Endothelial cell of umbilical vein (primary cell): ENCODE measurements around the gene GPAM. TPM values are rescaled to one million over a fixed set of nuclear protein-coding genes. Genes with fewer than 3 reads are reported as not detected.

Experiments
- BruUV-seq: library from RNA; stranded (reverse); fragments of 400-500 nt; replicated peaks from 2 replicates; lab custom pipeline; 2021; lab: Mats Ljungman, UMichigan
- CTCF ChIA-PET: fragments of 300-600, 350-600 bp; sonication (Branson Sonifier 250); formaldehyde crosslinking; loops from one replicate; lab custom pipeline; 2021; ENCODE audit warnings: antibody characterized with exemption, inconsistent platforms; lab: Charles Lee
- POLR2A ChIA-PET: fragments of 300-600, 350-600 bp; sonication (Branson Sonifier 250); formaldehyde crosslinking; loops from one replicate; lab custom pipeline; 2021; ENCODE audit warnings: antibody characterized with exemption, inconsistent platforms; lab: Charles Lee
- DNase-seq: peaks from one replicate; pipeline ENCODE4 v3.0.0-alpha.2; 2011; ENCODE audit warnings: low read depth, low spot score
- FAIRE-seq: peaks from 2 replicates; lab custom pipeline; 2011; peaks lifted over from hg19 to GRCh38; lab: Jason Lieb, UNC
- H2AFZ ChIP-seq: 2 replicates; pipeline ENCODE4 v1.6.0; 2012; ENCODE audit warnings: low read depth, low read length, control low read depth, inconsistent platforms
- H3K27ac ChIP-seq: 2 replicates; pipeline ENCODE4 v1.5.1; 2011; ENCODE audit warnings: low read depth, mild to moderate bottlenecking, control low read depth, low read length, moderate library complexity; ENCODE audit not compliant: insufficient read depth
- H3K27me3 ChIP-seq, 2 experiments: 2 replicates each; pipeline versions ENCODE4 v1.6.0 to v1.6.1; 2011; ENCODE audit warnings: low read length in 2 of 2, mixed read lengths in 1 of 2; ENCODE audit not compliant: control insufficient read depth in 2 of 2, insufficient read depth in 2 of 2
- H3K36me3 ChIP-seq, 2 experiments: 2 replicates in 1 of 2; 3 replicates in 1 of 2; pipeline ENCODE4 v1.5.1; 2011; ENCODE audit warnings: low read length in 2 of 2, mild to moderate bottlenecking in 1 of 2, moderate library complexity in 1 of 2; ENCODE audit not compliant: control insufficient read depth in 2 of 2, insufficient read depth in 2 of 2; ENCODE audit errors: extremely low read depth in 1 of 2
- H3K4me1 ChIP-seq: 3 replicates; pipeline ENCODE4 v1.5.1; 2011; ENCODE audit warnings: mild to moderate bottlenecking, low read length; ENCODE audit not compliant: control insufficient read depth, insufficient read depth; ENCODE audit errors: extremely low read depth
- H3K4me2 ChIP-seq: 2 replicates; pipeline ENCODE4 v1.6.1; 2011; ENCODE audit warnings: low read length, control low read depth, mixed read lengths; ENCODE audit not compliant: insufficient read depth
- H3K4me3 ChIP-seq, 3 experiments: fragments of 200-600 bp in 1 of 3; sonication (generic), shearing (Covaris generic) in 1 of 3; replicated peaks in 1 of 3; 2 replicates each; pipeline ENCODE4 v1.5.1; 2011 to 2016; ENCODE audit warnings: control low read depth in 3 of 3, low read length in 3 of 3, mild to moderate bottlenecking in 2 of 3, inconsistent platforms in 1 of 3, low read depth in 1 of 3, moderate library complexity in 1 of 3; ENCODE audit not compliant: insufficient read depth in 1 of 3
- H3K79me2 ChIP-seq: 2 replicates; pipeline ENCODE4 v1.6.0; 2012; ENCODE audit warnings: low read length, inconsistent platforms; ENCODE audit not compliant: control insufficient read depth, insufficient read depth
- H3K9ac ChIP-seq: replicated peaks from 2 replicates; pipeline ENCODE3; 2011; ENCODE audit warnings: low read length, control low read depth; ENCODE audit not compliant: insufficient read depth; ENCODE audit errors: extremely low read depth
- H3K9me1 ChIP-seq: replicated peaks from 3 replicates; pipeline ENCODE4 v1.6.0; 2011; ENCODE audit warnings: mild to moderate bottlenecking, low read length; ENCODE audit not compliant: control insufficient read depth, insufficient read depth; ENCODE audit errors: extremely low read depth
- H3K9me3 ChIP-seq: replicated peaks from 2 replicates; pipeline ENCODE4 v1.5.1; 2012; ENCODE audit warnings: low read length, inconsistent platforms; ENCODE audit not compliant: control insufficient read depth, insufficient read depth
- H4K20me1 ChIP-seq: replicated peaks from 2 replicates; pipeline ENCODE3; 2011; ENCODE audit warnings: mild to moderate bottlenecking, low read length; ENCODE audit not compliant: control insufficient read depth, insufficient read depth; ENCODE audit errors: extremely low read depth
- CTCF ChIP-seq, 2 donors: IDR thresholded peaks; 1 replicate in 1 of 2; 2 replicates in 1 of 2; pipeline ENCODE4 v1.5.1; 2011; ENCODE audit warnings: low read length in 2 of 2, mild to moderate bottlenecking in 2 of 2, moderate library complexity in 2 of 2, control low read depth in 1 of 2, inconsistent platforms in 1 of 2, low read depth in 1 of 2; ENCODE audit not compliant: insufficient read depth in 1 of 2; ENCODE audit errors: extremely low read depth in 1 of 2
- EZH2 ChIP-seq: IDR thresholded peaks from 2 replicates; pipeline ENCODE4 v1.6.1; 2012; ENCODE audit warnings: borderline replicate concordance, low read depth, mild to moderate bottlenecking, moderate library complexity, low read length, inconsistent platforms; ENCODE audit not compliant: severe bottlenecking
- FOS ChIP-seq: IDR thresholded peaks from 2 replicates; pipeline ENCODE4 v1.6.1; 2011; ENCODE audit warnings: mild to moderate bottlenecking, low read length, moderate library complexity, borderline replicate concordance; ENCODE audit not compliant: insufficient read depth
- GATA2 ChIP-seq: IDR thresholded peaks from 2 replicates; pipeline ENCODE4 v1.7.0; 2011; ENCODE audit warnings: low read depth, mild to moderate bottlenecking, moderate library complexity, mixed read lengths, low read length; ENCODE audit not compliant: insufficient read length, insufficient read depth
- JUN ChIP-seq: IDR thresholded peaks from 2 replicates; pipeline ENCODE4 v1.6.1; 2011; ENCODE audit warnings: borderline replicate concordance, low read depth; ENCODE audit not compliant: insufficient read length, insufficient read depth
- MYC ChIP-seq: IDR thresholded peaks from one replicate; pipeline ENCODE4 v1.6.1; 2011; ENCODE audit warnings: mild to moderate bottlenecking, low read depth, low read length
- POLR2A ChIP-seq: IDR thresholded peaks from 2 replicates; pipeline ENCODE4 v1.6.1; 2012; ENCODE audit warnings: low read depth, mild to moderate bottlenecking, control low read depth, low read length
- POLR2AphosphoS5 ChIP-seq: IDR thresholded peaks from 2 replicates; pipeline ENCODE4 v1.6.1; 2012; ENCODE audit warnings: low read depth, mild to moderate bottlenecking, control low read depth, low read length, moderate library complexity; ENCODE audit not compliant: insufficient read depth
- dilution Hi-C: fragments of 300-500 bp; cut with MboI; formaldehyde crosslinking; loops from one replicate; pipeline ENCODE4 v1.15.0; 2019; ENCODE audit warnings: low sequenced_read_pairs; ENCODE audit not compliant: extremely low pct_ligation_motif_present
- intact Hi-C: fragments of 100-400 bp; cut with micrococcal nuclease; formaldehyde crosslinking; loops from one replicate; pipeline ENCODE4 v1.10.0; 2022
- polyA plus RNA-seq, 4 experiments: library from polyadenylated mRNA; depleted of rRNA in 3 of 4; stranded (reverse) in 3 of 4; unstranded in 1 of 4; fragments of >200 nt; gene quantifications; 2 replicates each; pipeline versions ENCODE4 v1.2.1 to v1.2.3, GENCODE V29; 2011 to 2012; ENCODE audit warnings: missing spikeins in 1 of 4
- total RNA-seq: library from RNA; stranded (reverse); gene quantifications from 2 replicates; pipeline ENCODE4 v1.2.3, GENCODE V29; 2021
- TF ChIP-seq, protein P1 (sequence below): IDR thresholded peaks from 2 replicates; pipeline ENCODE4 v1.6.1; 2011; ENCODE audit not compliant: insufficient read depth, insufficient read length

GPAM gene
- total and polyA plus RNA-seq, 2 donors (not counting 3 experiments of a cell fraction or from before 2014, with no cell fraction given): 3.4 to 9.7 TPM

GRCh38 chr10:112148331-112148730 lies 35.2 kb downstream of the GPAM start:
- H2AFZ ChIP-seq: no peak overlapping the region
- POLR2A ChIA-PET: no interaction called here
- no peak overlapping the region for H3K9ac ChIP-seq
- H3K4me1 ChIP-seq: no peaks in the 10 kb centered on the region
- no peaks in the 10 kb centered on the region for H3K79me2 ChIP-seq
- H3K4me2 ChIP-seq: no peak overlapping the region
- no peaks in the 10 kb centered on the region for H3K9me3 ChIP-seq
- no peak overlapping the region for H3K27ac ChIP-seq
- no peaks in the 10 kb centered on the region for H3K9me1 ChIP-seq
- H3K36me3 ChIP-seq: peaks cover 0 to 2% of the 10 kb centered on the region in 2 experiments
- H4K20me1 ChIP-seq: no peaks in the 10 kb centered on the region
- DNase-seq (no peak), FAIRE-seq (no peak)
- CTCF ChIA-PET: interaction anchor here (1.3 to 3.5 kb wide), 2 partner anchors 12 to 286 kb away, joined by 3 to 23 read pairs; no protein-coding TSS in a partner anchor
- dilution Hi-C loops (no loop called here), intact Hi-C loops (no loop called here)
- BruUV-seq: no TSS peak
- H3K4me3 ChIP-seq: no peak overlapping the region
- TF ChIP-seq, protein P1, sequence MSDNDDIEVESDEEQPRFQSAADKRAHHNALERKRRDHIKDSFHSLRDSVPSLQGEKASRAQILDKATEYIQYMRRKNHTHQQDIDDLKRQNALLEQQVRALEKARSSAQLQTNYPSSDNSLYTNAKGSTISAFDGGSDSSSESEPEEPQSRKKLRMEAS: no peak
- TF ChIP-seq POLR2AphosphoS5 (no peak), EZH2 (no peak), GATA2 (no peak), CTCF (IDR thresholded peaks at IDR 0.05; ENCODE audit: extremely low read depth in 1 of 2, insufficient read depth in 1 of 2, low read depth in 1 of 2, low read length in 2 of 2) (no peak), FOS (no peak), JUN (no peak), POLR2A (no peak), MYC (no peak)
- H3K27me3 ChIP-seq: no peaks in the 10 kb centered on the region
